HEK293 (cell line): ENCODE data around the gene PTPRN2.

ENCODE experiments used
- CTCF ChIA-PET: fragments of 350-600 bp; formaldehyde crosslinking; extraction: SDS; loops from one replicate; lab custom pipeline; 2021; ENCODE audit warnings: antibody characterized with exemption; lab: Yijun Ruan, JAX
- POLR2A ChIA-PET: fragments of 300-600 bp; formaldehyde crosslinking; extraction: SDS; loops from one replicate; lab custom pipeline; 2020; ENCODE audit warnings: antibody characterized with exemption, inconsistent platforms; lab: Yijun Ruan, JAX
- H3K27ac ChIP-seq: fragments of 200-500 bp; sonication (Bioruptor generic); 2 replicates; pipeline ENCODE4 v1.5.1; 2014; ENCODE audit warnings: low read depth, low read length, control low read depth, inconsistent platforms; ENCODE audit errors: extremely low read depth
- H3K36me3 ChIP-seq, 2 experiments: fragments of 200-500 bp in 1 of 2; sonication (Bioruptor generic) in 1 of 2; 1 replicate in 1 of 2; 2 replicates in 1 of 2; pipeline ENCODE4 v1.5.1; 2014 to 2017; ENCODE audit warnings: inconsistent platforms in 2 of 2, low read length in 2 of 2; ENCODE audit not compliant: control insufficient read depth in 2 of 2, insufficient read depth in 1 of 2
- H3K4me1 ChIP-seq: fragments of 200-500 bp; sonication (Bioruptor generic); 2 replicates; pipeline ENCODE4 v1.5.1; 2014; ENCODE audit warnings: mild to moderate bottlenecking, low read length, inconsistent platforms; ENCODE audit not compliant: control insufficient read depth, insufficient read depth
- H3K4me3 ChIP-seq: 2 replicates; pipeline ENCODE4 v1.5.1; 2011; ENCODE audit warnings: low read depth, mild to moderate bottlenecking, control low read depth, low read length, moderate library complexity
- H3K9me3 ChIP-seq: fragments of 200-500 bp; sonication (Bioruptor generic); 2 replicates; pipeline ENCODE4 v1.5.1; 2014; ENCODE audit warnings: low read depth, low read length, inconsistent platforms; ENCODE audit not compliant: control insufficient read depth, insufficient read depth
- BCL11A ChIP-seq: fragments of 450-650 bp; formaldehyde crosslinking; IDR thresholded peaks from 2 replicates; pipeline ENCODE4 v1.5.1; 2016; ENCODE audit warnings: low read depth, missing biosample characterization, missing genetic modification characterization
- OSR2 ChIP-seq: fragments of 450-650 bp; formaldehyde crosslinking; IDR thresholded peaks from 2 replicates; pipeline ENCODE4 v1.5.1; 2016; ENCODE audit warnings: missing biosample characterization, missing genetic modification characterization
- RBAK ChIP-seq: fragments of 450-650 bp; formaldehyde crosslinking; IDR thresholded peaks from 2 replicates; pipeline ENCODE4 v1.5.1; 2016; ENCODE audit warnings: missing biosample characterization, missing genetic modification characterization
- SETDB1 ChIP-seq: IDR thresholded peaks from one replicate; pipeline ENCODE4 v1.6.1; 2017; ENCODE audit warnings: mild to moderate bottlenecking, low read length, moderate library complexity, mixed read lengths; ENCODE audit not compliant: insufficient read length
- ZBTB21 ChIP-seq: fragments of 450-650 bp; formaldehyde crosslinking; IDR thresholded peaks from 2 replicates; pipeline ENCODE4 v1.5.1; 2017; ENCODE audit warnings: missing biosample characterization, missing genetic modification characterization
- ZFHX2 ChIP-seq: fragments of 450-650 bp; formaldehyde crosslinking; conservative IDR thresholded peaks from 2 replicates; pipeline ENCODE4 v1.5.1; 2016; ENCODE audit warnings: missing biosample characterization, missing genetic modification characterization
- ZNF138 ChIP-seq: fragments of 450-650 bp; formaldehyde crosslinking; IDR thresholded peaks from 2 replicates; pipeline ENCODE4 v1.5.1; 2016; ENCODE audit warnings: missing biosample characterization, missing genetic modification characterization, borderline replicate concordance
- ZNF239 ChIP-seq: fragments of 450-650 bp; formaldehyde crosslinking; IDR thresholded peaks from 2 replicates; pipeline ENCODE4 v1.5.1; 2016; ENCODE audit warnings: missing biosample characterization, missing genetic modification characterization
- ZNF248 ChIP-seq: fragments of 450-650 bp; formaldehyde crosslinking; IDR thresholded peaks from 2 replicates; pipeline ENCODE4 v1.5.1; 2017; ENCODE audit warnings: missing biosample characterization, missing genetic modification characterization
- ZNF48 ChIP-seq: fragments of 450-650 bp; formaldehyde crosslinking; IDR thresholded peaks from 2 replicates; pipeline ENCODE4 v1.5.1; 2016; ENCODE audit warnings: missing biosample characterization, missing genetic modification characterization
- ZNF518A ChIP-seq: fragments of 450-650 bp; formaldehyde crosslinking; conservative IDR thresholded peaks from 2 replicates; pipeline ENCODE4 v1.5.1; 2016; ENCODE audit warnings: low read depth, missing biosample characterization, missing genetic modification characterization
- ZNF561 ChIP-seq: fragments of 450-650 bp; IDR thresholded peaks from 2 replicates; pipeline ENCODE4 v1.5.1; 2018; ENCODE audit warnings: missing biosample characterization, missing genetic modification characterization, borderline replicate concordance
- ZNF585B ChIP-seq: fragments of 450-650 bp; formaldehyde crosslinking; IDR thresholded peaks from 2 replicates; pipeline ENCODE4 v1.5.1; 2016; ENCODE audit warnings: missing biosample characterization, missing genetic modification characterization
- ZNF610 ChIP-seq: fragments of 450-650 bp; formaldehyde crosslinking; IDR thresholded peaks from 2 replicates; pipeline ENCODE4 v1.5.1; 2016; ENCODE audit warnings: missing biosample characterization, missing genetic modification characterization, borderline replicate concordance
- ZNF639 ChIP-seq: fragments of 450-650 bp; formaldehyde crosslinking; IDR thresholded peaks from 2 replicates; pipeline ENCODE4 v1.5.1; 2016; ENCODE audit warnings: missing biosample characterization, missing genetic modification characterization
- ZNF776 ChIP-seq: fragments of 450-650 bp; formaldehyde crosslinking; IDR thresholded peaks from 2 replicates; pipeline ENCODE4 v1.5.0; 2017; ENCODE audit warnings: missing biosample characterization, missing genetic modification characterization, borderline replicate concordance
- ZNF792 ChIP-seq: fragments of 450-650 bp; formaldehyde crosslinking; IDR thresholded peaks from 2 replicates; pipeline ENCODE4 v1.5.1; 2016; ENCODE audit warnings: missing biosample characterization, missing genetic modification characterization
- ZSCAN30 ChIP-seq: fragments of 450-650 bp; IDR thresholded peaks from 2 replicates; pipeline ENCODE4 v1.5.1; 2018; ENCODE audit warnings: missing biosample characterization, mild to moderate bottlenecking, missing genetic modification characterization, moderate library complexity
- ZSCAN5A ChIP-seq: fragments of 450-650 bp; formaldehyde crosslinking; IDR thresholded peaks from 2 replicates; pipeline ENCODE4 v1.5.1; 2016; ENCODE audit warnings: missing biosample characterization, missing genetic modification characterization
- ZXDB ChIP-seq: fragments of 450-650 bp; formaldehyde crosslinking; IDR thresholded peaks from 2 replicates; pipeline ENCODE4 v1.5.1; 2016; ENCODE audit warnings: missing biosample characterization, missing genetic modification characterization
- TF ChIP-seq, protein P1 (sequence below): fragments of 450-650 bp; formaldehyde crosslinking; IDR thresholded peaks from 2 replicates; pipeline ENCODE4 v1.5.1; 2016; ENCODE audit warnings: missing biosample characterization, missing genetic modification characterization
- TF ChIP-seq, protein P2 (sequence below): fragments of 450-650 bp; formaldehyde crosslinking; IDR thresholded peaks from 2 replicates; pipeline ENCODE4 v1.5.1; 2017; ENCODE audit warnings: missing biosample characterization, missing genetic modification characterization

Gene PTPRN2

GRCh38 chr7:157861551-157861950 lies 726.1 kb downstream of the PTPRN2 start (continued):
- no peak for TF ChIP-seq ZNF518A (tag by site-specific recombination)
- no peak for TF ChIP-seq ZNF610 (tag by site-specific recombination)
- TF ChIP-seq RBAK (tag by site-specific recombination), result no peak

GRCh38 chr7:157861031-157861491 lies 726.6 kb downstream of the PTPRN2 start:
- CTCF ChIA-PET, result no interaction called here
- Histone ChIP-seq H3K4me3 (no peak overlapping the region), H3K36me3 (no peaks in the 10 kb centered on the region), H3K4me1 (no peaks in the 10 kb centered on the region), H3K27ac (no peak overlapping the region), H3K9me3 (no peaks in the 10 kb centered on the region)
- POLR2A ChIA-PET, result no interaction called here
- no peak for TF ChIP-seq SETDB1
- TF ChIP-seq ZNF792 (tag by site-specific recombination), result no peak
- TF ChIP-seq OSR2 (tag by site-specific recombination), result no peak
- no peak for TF ChIP-seq ZNF585B (tag by site-specific recombination)
- TF ChIP-seq ZSCAN30 (tag by site-specific recombination), result no peak
- no peak for TF ChIP-seq ZNF561 (tag by site-specific recombination)
- TF ChIP-seq ZNF248 (tag by site-specific recombination), result no peak

- CTCF ChIA-PET, result no interaction called here
- no peaks in the 10 kb centered on the region for H3K36me3 ChIP-seq
- no peaks in the 10 kb centered on the region for H3K9me3 ChIP-seq
- no peak overlapping the region for H3K4me3 ChIP-seq
- H3K27ac ChIP-seq, result no peak overlapping the region
- POLR2A ChIA-PET, result no interaction called here
- H3K4me1 ChIP-seq, result no peaks in the 10 kb centered on the region
- TF ChIP-seq ZBTB21, result no peak
- no peak for TF ChIP-seq ZSCAN5A (tag by site-specific recombination)
- no peak for TF ChIP-seq BCL11A (tag by site-specific recombination)
- no peak for TF ChIP-seq ZNF138 (tag by site-specific recombination)
- TF ChIP-seq ZNF239 (tag by site-specific recombination), result no peak
- TF ChIP-seq ZNF776 (tag by site-specific recombination), result no peak
- no peak for TF ChIP-seq ZNF639
- TF ChIP-seq, protein P1, sequence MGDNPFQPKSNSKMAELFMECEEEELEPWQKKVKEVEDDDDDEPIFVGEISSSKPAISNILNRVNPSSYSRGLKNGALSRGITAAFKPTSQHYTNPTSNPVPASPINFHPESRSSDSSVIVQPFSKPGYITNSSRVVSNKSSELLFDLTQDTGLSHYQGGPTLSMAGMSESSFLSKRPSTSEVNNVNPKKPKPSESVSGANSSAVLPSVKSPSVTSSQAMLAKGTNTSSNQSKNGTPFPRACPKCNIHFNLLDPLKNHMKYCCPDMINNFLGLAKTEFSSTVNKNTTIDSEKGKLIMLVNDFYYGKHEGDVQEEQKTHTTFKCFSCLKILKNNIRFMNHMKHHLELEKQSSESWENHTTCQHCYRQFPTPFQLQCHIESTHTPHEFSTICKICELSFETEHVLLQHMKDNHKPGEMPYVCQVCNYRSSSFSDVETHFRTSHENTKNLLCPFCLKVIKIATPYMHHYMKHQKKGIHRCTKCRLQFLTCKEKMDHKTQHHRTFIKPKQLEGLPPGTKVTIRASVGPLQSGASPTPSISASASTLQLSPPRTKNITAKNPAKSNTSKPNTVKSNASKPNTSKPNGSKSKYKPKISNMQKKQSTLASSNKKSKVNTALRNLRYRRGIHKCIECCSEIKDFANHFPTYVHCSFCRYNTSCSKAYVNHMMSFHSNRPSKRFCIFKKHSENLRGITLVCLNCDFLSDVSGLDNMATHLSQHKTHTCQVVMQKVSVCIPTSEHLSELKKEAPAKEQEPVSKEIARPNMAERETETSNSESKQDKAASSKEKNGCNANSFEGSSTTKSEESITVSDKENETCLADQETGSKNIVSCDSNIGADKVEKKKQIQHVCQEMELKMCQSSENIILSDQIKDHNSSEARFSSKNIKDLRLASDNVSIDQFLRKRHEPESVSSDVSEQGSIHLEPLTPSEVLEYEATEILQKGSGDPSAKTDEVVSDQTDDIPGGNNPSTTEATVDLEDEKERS (tag by site-specific recombination), result no peak
- no peak for TF ChIP-seq ZXDB (tag by site-specific recombination)
- no peak for TF ChIP-seq ZFHX2 (tag by site-specific recombination)
- no peak for TF ChIP-seq ZNF48 (tag by site-specific recombination)
- TF ChIP-seq, protein P2, sequence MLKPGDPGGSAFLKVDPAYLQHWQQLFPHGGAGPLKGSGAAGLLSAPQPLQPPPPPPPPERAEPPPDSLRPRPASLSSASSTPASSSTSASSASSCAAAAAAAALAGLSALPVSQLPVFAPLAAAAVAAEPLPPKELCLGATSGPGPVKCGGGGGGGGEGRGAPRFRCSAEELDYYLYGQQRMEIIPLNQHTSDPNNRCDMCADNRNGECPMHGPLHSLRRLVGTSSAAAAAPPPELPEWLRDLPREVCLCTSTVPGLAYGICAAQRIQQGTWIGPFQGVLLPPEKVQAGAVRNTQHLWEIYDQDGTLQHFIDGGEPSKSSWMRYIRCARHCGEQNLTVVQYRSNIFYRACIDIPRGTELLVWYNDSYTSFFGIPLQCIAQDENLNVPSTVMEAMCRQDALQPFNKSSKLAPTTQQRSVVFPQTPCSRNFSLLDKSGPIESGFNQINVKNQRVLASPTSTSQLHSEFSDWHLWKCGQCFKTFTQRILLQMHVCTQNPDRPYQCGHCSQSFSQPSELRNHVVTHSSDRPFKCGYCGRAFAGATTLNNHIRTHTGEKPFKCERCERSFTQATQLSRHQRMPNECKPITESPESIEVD, result no peak
Observed at GRCh38 chr7:157860406-157860805, 727.2 kb downstream of the PTPRN2 start.
